Astrocyte (in vitro differentiated cells and primary cell): ENCODE data around the gene DYNLL1. TPM values are rescaled to one million over a fixed set of nuclear protein-coding genes. Genes with fewer than 3 reads are reported as not detected.

Experiments used
- DNase-seq: peaks from one replicate; pipeline ENCODE4 v3.0.0-alpha.2; 2010; ENCODE audit warnings: low read depth
- FAIRE-seq: peaks from 2 replicates; lab custom pipeline; 2011; peaks lifted over from hg19 to GRCh38; lab: Jason Lieb, UNC
- H2AFZ ChIP-seq: 2 replicates; pipeline ENCODE4 v1.6.0; 2012; ENCODE audit warnings: low read depth, low read length, inconsistent platforms
- H3K27ac ChIP-seq: 2 replicates; pipeline ENCODE4 v1.5.1; 2011; ENCODE audit warnings: low read depth, low read length, inconsistent platforms
- H3K27me3 ChIP-seq: 2 replicates; pipeline ENCODE4 v1.6.0; 2011; ENCODE audit warnings: low read length, inconsistent platforms; ENCODE audit not compliant: insufficient read depth
- H3K36me3 ChIP-seq: 2 replicates; pipeline ENCODE4 v1.5.1; 2011; ENCODE audit warnings: low read length, inconsistent platforms; ENCODE audit not compliant: insufficient read depth
- H3K4me1 ChIP-seq: 2 replicates; pipeline ENCODE4 v1.5.1; 2011; ENCODE audit warnings: low read length, inconsistent platforms; ENCODE audit not compliant: insufficient read depth
- H3K4me2 ChIP-seq: 2 replicates; pipeline ENCODE4 v1.6.0; 2012; ENCODE audit warnings: low read length, inconsistent platforms
- H3K4me3 ChIP-seq: 2 replicates; pipeline ENCODE4 v1.5.1; 2011; ENCODE audit warnings: low read depth, mild to moderate bottlenecking, low read length, inconsistent platforms; ENCODE audit not compliant: insufficient read depth
- H3K79me2 ChIP-seq: 2 replicates; pipeline ENCODE4 v1.6.0; 2012; ENCODE audit warnings: mild to moderate bottlenecking, low read length, inconsistent platforms; ENCODE audit not compliant: insufficient read depth
- H3K9ac ChIP-seq: 2 replicates; pipeline ENCODE4 v1.6.0; 2012; ENCODE audit warnings: mild to moderate bottlenecking, low read length, inconsistent platforms
- H3K9me3 ChIP-seq: 2 replicates; pipeline ENCODE4 v1.5.1; 2012; ENCODE audit warnings: low read depth, mild to moderate bottlenecking, low read length, inconsistent platforms; ENCODE audit not compliant: insufficient read depth
- H4K20me1 ChIP-seq: 2 replicates; pipeline ENCODE4 v1.6.0; 2012; ENCODE audit warnings: low read length, inconsistent platforms; ENCODE audit not compliant: insufficient read depth
- H3K27ac Mint-ChIP-seq: one replicate; pipeline ENCODE4 v1.8.0; 2021; ENCODE audit warnings: mild to moderate bottlenecking, mixed read lengths; ENCODE audit not compliant: unreplicated experiment
- H3K27me3 Mint-ChIP-seq: one replicate; pipeline ENCODE4 v1.8.0; 2021; ENCODE audit warnings: low read depth, mixed read lengths; ENCODE audit not compliant: unreplicated experiment
- H3K36me3 Mint-ChIP-seq: one replicate; pipeline ENCODE4 v1.8.0; 2021; ENCODE audit warnings: low read depth, mixed read lengths; ENCODE audit not compliant: unreplicated experiment
- H3K4me1 Mint-ChIP-seq: one replicate; pipeline ENCODE4 v1.8.0; 2021; ENCODE audit warnings: low read depth, mixed read lengths; ENCODE audit not compliant: unreplicated experiment
- H3K4me3 Mint-ChIP-seq: one replicate; pipeline ENCODE4 v1.8.0; 2021; ENCODE audit warnings: mild to moderate bottlenecking, moderate library complexity, mixed read lengths; ENCODE audit not compliant: unreplicated experiment
- H3K9me3 Mint-ChIP-seq: one replicate; pipeline ENCODE4 v1.8.0; 2021; ENCODE audit warnings: mild to moderate bottlenecking, mixed read lengths; ENCODE audit not compliant: unreplicated experiment
- CTCF ChIP-seq: IDR thresholded peaks from 2 replicates; pipeline ENCODE4 v1.5.1; 2011; ENCODE audit warnings: low read depth, mild to moderate bottlenecking, inconsistent platforms, low read length, moderate library complexity; ENCODE audit not compliant: insufficient read depth
- EZH2 ChIP-seq: IDR thresholded peaks from 2 replicates; pipeline ENCODE4 v1.6.1; 2012; ENCODE audit warnings: mild to moderate bottlenecking, low read length, inconsistent platforms; ENCODE audit not compliant: insufficient read depth
- total RNA-seq: library from RNA; stranded (reverse); gene quantifications from 2 replicates; pipeline ENCODE4 v1.2.1, GENCODE V29; 2021

Gene DYNLL1
- total RNA-seq, 1 donor from 2014 or later: 500 TPM

GRCh38 chr12:120498870-120499515 lies 3.1 kb downstream of the DYNLL1 start:
- H3K79me2 ChIP-seq: peaks cover 38% of the 10 kb centered on the region
- H3K27ac Mint-ChIP-seq: no peak overlapping the region

DNA sequence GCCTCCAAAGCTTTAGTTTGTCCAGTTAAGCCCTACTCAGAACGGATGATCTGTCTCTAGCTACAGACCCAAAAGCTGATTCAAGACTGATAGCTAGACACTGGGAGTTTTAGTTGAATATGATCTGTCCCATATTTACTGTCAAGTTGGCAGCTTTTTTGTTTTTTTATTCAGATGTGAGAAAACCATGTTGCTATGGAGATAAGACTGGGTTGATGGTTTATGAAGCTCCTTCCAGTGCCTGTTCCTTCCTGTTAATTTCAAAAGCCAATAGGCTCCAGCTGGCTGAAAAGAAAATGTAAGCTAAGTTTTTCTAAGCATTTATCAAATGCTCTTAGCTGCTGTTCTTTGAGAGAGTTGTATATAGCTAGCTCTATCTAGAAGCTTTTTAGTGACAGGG lies 4.7 kb downstream of the DYNLL1 start:
- Histone ChIP-seq H3K27me3 (no peaks in the 10 kb centered on the region), H3K4me1 (peaks cover 12% of the 10 kb centered on the region), H3K9ac (no peak overlapping the region), H3K9me3 (no peaks in the 10 kb centered on the region), H3K4me2 (no peak overlapping the region), H3K4me3 (no peak overlapping the region), H3K36me3 (peaks cover 6% of the 10 kb centered on the region), H4K20me1 (peaks cover 30% of the 10 kb centered on the region), H3K27ac (no peak overlapping the region), H2AFZ (no peak overlapping the region), H3K79me2 (peaks cover 27% of the 10 kb centered on the region)
- Mint-ChIP-seq H3K4me3 (no peak overlapping the region), H3K36me3 (peaks cover 8% of the 10 kb centered on the region), H3K27me3 (no peaks in the 10 kb centered on the region), H3K4me1 (peaks cover 9% of the 10 kb centered on the region), H3K9me3 (no peaks in the 10 kb centered on the region), H3K27ac (no peak overlapping the region)
- FAIRE-seq (no peak), DNase-seq (no peak)
- TF ChIP-seq CTCF (no peak), EZH2 (no peak)

More at GRCh38 chr12:120498870-120499515, 3.1 kb downstream of the DYNLL1 start:
- H3K9me3 ChIP-seq: no peaks in the 10 kb centered on the region
- no peak overlapping the region for H2AFZ ChIP-seq
- H3K4me1 ChIP-seq: peaks cover 21% of the 10 kb centered on the region
- DNase-seq (no peak), FAIRE-seq (no peak)
- Mint-ChIP-seq H3K4me3 (no peak overlapping the region), H3K36me3 (peaks cover 9% of the 10 kb centered on the region), H3K4me1 (peaks cover 16% of the 10 kb centered on the region), H3K27me3 (no peaks in the 10 kb centered on the region), H3K9me3 (no peaks in the 10 kb centered on the region)
- H3K27me3 ChIP-seq: no peaks in the 10 kb centered on the region
- peaks cover 30% of the 10 kb centered on the region for H4K20me1 ChIP-seq
- H3K4me2 ChIP-seq: peak overlapping the region; percentile 93
- H3K4me3 ChIP-seq: no peak overlapping the region
- peaks cover 6% of the 10 kb centered on the region for H3K36me3 ChIP-seq
- TF ChIP-seq EZH2: no peak
- TF ChIP-seq CTCF: no peak
- H3K9ac ChIP-seq: no peak overlapping the region
- no peak overlapping the region for H3K27ac ChIP-seq

- Histone ChIP-seq H3K9ac (no peak overlapping the region), H3K9me3 (no peaks in the 10 kb centered on the region), H3K79me2 (no peaks in the 10 kb centered on the region), H3K36me3 (peaks cover 2% of the 10 kb centered on the region), H3K4me3 (no peak overlapping the region), H3K4me2 (no peak overlapping the region), H3K27ac (no peak overlapping the region), H3K4me1 (no peaks in the 10 kb centered on the region), H3K27me3 (no peaks in the 10 kb centered on the region), H2AFZ (no peak overlapping the region), H4K20me1 (no peaks in the 10 kb centered on the region)
- Mint-ChIP-seq H3K9me3 (no peaks in the 10 kb centered on the region), H3K27me3 (no peaks in the 10 kb centered on the region), H3K36me3 (peaks cover 10% of the 10 kb centered on the region), H3K4me1 (no peaks in the 10 kb centered on the region), H3K4me3 (no peak overlapping the region), H3K27ac (no peak overlapping the region)
- no peak for FAIRE-seq
- DNase-seq: no peak
- TF ChIP-seq EZH2: no peak
These were observed 8.7 kb downstream of the DYNLL1 start for GRCh38 chr12:120504587-120504986.
